PC-9 (cell line): ENCODE measurements around the gene ZC3H8.

Source experiments
- EZH2 ChIP-seq: fragments of 200-600 bp; sonication (generic); IDR thresholded peaks from 2 replicates; pipeline ENCODE4 v1.8.0; 2017; ENCODE audit warnings: antibody characterized with exemption, low read depth
- TF ChIP-seq, protein P1 (sequence below): fragments of 200-600 bp; sonication (generic); conservative IDR thresholded peaks from 2 replicates; pipeline ENCODE4 v1.6.1; 2017; ENCODE audit warnings: mixed run types, antibody characterized with exemption, mild to moderate bottlenecking, moderate library complexity

DNA sequence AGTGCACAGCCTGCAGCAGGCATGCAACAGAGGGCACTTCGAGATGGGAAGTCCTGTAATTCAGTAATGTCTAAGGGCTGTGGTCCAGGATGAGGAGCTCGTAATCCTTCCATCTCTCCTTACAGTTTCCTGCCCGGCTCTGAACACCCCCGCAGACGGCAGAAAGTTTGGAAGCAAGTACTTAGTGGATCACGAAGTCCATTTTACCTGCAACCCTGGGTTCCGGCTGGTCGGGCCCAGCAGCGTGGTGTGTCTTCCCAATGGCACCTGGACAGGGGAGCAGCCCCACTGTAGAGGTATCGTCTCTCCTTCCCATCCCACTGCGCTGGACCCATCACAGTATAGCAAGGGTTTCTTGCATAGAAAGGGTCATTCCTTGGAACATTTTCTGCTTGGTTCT is 90.0 kb downstream of the ZC3H8 start:
- TF ChIP-seq, protein P1, sequence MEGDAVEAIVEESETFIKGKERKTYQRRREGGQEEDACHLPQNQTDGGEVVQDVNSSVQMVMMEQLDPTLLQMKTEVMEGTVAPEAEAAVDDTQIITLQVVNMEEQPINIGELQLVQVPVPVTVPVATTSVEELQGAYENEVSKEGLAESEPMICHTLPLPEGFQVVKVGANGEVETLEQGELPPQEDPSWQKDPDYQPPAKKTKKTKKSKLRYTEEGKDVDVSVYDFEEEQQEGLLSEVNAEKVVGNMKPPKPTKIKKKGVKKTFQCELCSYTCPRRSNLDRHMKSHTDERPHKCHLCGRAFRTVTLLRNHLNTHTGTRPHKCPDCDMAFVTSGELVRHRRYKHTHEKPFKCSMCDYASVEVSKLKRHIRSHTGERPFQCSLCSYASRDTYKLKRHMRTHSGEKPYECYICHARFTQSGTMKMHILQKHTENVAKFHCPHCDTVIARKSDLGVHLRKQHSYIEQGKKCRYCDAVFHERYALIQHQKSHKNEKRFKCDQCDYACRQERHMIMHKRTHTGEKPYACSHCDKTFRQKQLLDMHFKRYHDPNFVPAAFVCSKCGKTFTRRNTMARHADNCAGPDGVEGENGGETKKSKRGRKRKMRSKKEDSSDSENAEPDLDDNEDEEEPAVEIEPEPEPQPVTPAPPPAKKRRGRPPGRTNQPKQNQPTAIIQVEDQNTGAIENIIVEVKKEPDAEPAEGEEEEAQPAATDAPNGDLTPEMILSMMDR = no peak
- TF ChIP-seq EZH2 = no peak
